Islet precursor cell (in vitro differentiated cells): Measurements from ENCODE around the gene MRM2.

Experiments
- DNase-seq: peaks from one replicate; pipeline ENCODE4 v3.0.0-alpha.2; 2018

The MRM2 gene

DNA sequence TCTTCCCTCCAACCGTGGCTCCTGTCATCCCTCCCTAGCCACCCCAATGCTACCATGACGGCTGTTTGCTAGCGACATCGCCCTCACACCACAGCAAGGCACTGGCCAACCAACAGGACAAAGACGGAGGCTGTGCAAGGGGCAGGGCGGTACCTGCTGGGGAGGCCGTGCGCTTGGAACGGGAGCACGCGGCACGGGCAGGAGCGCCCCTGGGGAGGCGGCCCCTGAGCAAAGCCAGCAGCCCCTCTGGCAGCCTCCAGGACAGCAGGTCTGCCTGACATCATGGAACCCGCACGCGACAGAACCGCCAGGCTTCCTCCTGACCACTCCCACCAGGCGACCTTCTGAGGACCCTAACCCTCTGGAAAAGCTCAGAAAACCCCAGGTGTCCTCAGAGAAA is 22.0 kb downstream of the MRM2 start:
- DNase-seq: no peak

DNA sequence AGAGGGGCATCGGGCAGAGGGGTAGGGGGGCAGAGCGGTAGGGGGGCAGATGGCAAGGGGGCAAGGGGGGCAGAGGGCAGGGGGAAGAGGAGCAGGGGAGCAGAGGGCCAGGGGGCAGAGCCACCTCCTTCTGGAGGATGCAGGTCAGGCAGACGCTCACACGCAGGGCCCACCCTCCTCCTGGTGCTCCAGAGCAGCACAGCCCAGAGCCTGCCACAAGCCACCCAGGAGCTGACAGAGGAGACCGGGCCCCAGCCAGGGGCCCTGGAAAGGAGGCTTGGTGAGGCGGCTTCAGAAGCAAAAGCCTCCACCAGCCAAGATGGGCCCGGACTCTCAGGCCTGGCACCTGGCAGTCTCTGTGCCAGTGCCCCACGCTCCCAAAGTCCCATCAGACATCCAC is 22.4 kb downstream of the MRM2 start:
- no peak for DNase-seq

DNA sequence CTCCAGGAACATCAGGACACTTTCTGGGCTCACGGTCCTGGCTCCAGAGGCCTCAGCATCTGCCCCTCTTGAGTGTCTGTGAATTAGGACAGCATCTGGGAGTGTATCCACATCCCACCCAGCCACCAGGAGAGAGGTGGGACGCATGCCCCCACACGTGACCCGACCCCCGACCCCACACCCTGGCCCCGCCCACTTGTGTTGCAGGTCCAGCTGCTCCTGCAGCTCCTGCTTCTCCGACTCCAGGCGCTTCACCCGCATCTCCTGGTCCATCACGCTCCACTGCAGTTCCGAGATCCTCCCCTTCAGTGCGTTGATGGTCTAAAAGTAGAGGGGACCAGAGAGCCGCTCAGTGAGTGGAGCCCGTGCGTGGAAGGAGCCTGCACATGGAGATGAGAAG is 22.9 kb downstream of the MRM2 start:
- no peak for DNase-seq

DNA sequence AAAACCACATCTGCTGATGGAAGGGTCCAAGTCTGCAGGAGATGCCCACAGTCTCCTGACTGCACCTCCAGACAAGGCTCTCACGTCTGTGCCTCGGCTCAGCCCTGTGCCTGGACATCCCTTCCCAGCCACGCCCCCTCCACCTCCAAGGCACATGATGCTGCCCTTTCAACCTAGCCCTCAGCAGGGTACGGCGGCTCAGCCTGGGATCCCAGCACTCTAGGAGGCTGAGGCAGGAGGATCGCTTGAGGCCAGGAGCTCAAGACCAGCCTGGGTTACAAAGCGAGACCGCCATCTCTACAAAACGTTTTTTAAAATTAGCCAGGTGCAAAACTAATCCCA is 23.6 kb downstream of the MRM2 start:
- no peak for DNase-seq

DNA sequence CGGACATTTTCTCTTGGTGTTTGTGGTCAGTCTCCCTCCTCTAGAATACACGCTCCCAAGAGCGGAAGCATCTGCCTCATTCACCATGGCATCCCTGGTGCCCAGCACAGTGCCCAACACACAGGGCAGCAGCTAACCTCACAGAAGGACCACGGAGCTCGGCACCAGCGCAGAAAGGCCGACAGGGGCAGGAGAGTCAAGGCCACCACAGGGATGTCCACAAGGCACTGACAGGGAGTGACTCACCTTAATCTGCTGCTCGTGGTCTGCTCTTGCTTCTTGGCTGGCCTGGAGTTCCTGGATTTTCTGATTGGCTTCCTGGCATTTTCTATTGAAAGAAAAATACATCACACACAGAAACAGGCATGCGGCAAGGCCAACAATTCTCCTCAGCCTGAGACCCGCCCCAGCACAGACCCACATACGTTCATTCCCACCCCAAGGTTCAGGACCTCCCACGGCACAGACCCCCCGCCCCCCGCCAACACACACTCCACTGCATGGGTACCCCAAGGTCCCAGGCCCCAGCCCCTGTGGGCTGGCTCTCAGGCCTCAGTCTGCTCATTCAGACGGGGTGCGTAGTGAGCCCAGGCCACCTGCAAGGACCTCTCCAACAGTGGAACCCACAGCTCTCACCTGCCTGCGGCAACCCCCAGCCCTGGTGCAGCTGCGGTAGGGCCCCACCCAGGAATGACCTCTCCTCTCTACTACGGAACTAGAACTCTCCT is 24.1 kb downstream of the MRM2 start:
- no peak for DNase-seq

DNA sequence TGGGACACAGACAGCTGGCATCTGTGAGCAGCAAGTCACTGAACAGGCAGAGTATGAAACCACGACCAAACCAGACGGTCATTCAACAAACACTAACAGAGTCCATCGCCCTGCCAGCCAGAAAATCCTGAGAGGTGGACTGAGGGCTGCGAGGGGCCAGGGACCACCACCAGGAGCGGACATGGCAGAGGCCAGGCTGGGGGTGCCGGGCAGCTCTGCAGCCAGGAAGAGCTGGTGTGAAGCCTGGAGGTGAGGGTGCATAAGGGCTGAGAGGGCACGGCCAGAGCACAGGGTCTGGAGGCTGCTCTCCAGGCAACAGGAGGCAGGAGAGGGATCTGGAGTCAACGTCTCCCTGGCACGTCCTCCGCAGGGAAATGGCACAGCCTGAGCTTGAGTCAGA is 24.8 kb downstream of the MRM2 start:
- no peak for DNase-seq

DNA sequence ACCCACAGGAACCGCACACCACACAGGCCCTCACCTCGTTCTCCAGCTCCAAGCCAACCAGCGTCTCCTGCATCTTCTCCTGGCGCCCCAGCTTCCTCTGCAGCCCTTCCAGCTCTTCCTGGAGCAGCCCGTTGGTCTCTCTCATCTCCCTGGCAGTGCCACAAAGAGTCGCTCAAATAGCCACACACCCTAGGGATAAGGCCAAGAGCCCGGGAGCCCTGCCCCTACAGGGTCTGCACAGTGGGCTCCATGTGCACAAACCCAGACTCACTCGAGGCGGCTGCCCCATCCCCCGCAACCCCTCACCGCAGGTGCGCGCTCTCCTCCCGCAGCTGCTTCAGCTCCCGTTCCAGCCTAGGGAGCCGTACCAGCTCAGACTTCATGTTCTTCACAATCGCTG is 26.2 kb downstream of the MRM2 start:
- no peak for DNase-seq

DNA sequence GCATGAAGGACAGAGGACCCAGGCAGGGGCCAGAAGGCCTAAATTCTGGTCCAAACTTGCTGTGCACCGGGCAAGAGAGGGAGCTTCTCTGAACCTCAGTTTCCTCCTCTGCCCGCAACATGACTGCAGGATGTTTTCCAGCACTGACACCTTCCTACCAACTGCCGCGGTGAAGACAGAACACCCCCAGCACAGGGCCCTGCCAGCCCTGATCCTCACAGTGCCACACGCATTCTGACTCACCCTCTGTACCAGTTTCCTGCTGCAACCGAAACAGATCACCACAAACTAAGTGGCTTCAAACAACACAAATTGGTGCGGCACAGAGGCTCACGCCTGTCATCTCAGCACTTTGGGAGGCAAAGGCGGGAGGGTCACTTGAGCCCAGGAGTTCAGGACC is 27.4 kb downstream of the MRM2 start:
- no peak for DNase-seq

DNA sequence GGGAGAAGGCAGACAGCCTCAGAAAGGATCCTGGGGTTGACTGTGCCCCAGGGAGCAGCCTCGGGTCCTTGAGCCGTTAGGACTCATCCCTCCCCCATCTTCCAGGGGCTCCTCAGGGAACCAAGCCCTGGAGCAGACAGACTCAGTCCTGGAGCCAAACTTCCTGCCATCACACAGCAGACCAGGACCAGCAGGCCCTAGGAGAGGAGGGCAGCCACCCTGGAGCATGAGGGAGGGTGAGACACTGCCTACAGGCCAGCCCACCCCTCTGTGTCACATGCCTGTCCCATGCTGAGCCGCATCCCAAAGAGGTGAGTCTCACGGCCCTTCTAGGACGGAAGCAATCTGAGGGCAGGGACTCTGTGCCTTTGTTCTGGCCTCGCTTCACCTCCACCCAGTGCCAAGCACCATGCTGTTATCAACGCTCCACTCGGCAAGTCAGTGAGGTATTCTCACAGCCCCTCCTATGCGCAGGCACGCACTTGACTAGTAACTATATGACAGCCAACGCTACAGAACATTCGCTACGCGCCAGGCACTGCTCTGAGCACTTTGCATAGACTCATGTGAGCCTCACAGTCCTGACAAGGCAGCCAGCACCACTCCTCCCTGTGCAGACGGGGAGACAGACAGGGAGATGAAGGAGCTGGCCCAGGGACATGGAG is 28.3 kb downstream of the MRM2 start:
- DNase-seq: no peak

DNA sequence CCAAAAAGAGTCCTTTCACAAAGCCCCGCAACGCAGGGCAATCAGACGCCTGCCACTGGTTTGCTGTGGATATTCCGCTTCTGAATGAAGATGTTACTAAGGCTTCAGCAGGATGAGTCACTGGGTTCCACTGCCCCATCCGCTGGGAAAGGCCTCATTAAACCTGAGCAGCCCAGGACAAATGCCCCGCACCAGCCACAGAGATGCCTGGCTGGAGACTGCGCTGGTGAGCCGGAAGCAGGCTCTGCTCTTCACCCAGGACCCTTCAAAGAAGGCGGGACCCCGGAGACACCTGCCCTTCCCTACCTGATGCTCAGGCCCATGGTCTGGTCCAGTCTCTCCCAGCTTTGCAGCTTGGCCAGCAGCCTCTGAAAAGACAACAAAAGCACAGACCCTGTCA is 29.1 kb downstream of the MRM2 start:
- no peak for DNase-seq

DNA sequence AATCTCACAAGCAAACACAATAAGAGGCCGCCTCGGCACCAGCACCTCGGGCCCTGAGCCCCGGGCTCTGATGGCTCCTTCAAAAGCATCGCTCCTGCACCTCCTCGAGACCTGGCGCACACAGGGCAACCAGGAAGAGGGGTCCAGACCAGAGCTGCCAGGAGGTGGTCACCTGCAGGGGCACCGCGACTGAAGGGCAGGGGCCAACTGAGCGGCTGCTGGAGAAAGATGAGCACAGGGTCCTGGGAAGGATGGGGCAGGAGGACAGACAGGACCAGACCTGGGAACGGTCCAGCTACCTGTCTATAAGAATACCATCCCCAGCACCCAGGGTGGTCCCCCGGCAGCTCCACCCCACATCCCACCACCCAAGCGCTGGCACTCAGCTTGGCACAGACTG is 30.1 kb downstream of the MRM2 start:
- no peak for DNase-seq

DNA sequence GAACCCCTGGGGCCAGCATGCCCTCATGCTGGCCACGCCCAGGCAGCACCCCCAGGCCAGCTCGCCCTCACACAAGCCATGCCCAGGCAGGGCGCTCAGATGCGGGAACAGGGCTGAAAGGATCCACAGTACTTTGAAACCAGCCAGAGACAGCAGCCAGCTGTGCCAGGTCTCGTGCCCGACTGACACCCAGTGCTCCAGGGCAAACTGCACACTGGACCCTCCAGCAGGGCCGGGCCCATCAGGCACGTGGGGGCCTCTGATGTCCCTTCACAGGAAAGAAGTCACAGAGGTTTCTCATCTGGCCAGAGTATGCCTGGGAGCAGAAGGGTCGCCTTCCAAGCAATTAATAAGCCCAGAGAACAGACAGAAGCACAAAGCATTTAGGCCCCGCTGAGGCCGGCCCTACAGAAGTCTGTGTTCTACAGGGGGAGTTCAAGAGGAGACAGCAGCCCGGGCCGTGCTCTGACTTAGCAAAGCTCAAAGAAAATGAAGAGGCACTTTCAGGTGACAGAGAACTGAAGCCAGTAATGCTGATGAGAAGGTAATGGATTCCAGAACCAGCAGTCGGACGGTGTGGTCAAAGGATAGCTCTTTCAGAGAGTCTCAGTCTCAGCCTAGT is 30.6 kb downstream of the MRM2 start:
- DNase-seq: no peak

DNA sequence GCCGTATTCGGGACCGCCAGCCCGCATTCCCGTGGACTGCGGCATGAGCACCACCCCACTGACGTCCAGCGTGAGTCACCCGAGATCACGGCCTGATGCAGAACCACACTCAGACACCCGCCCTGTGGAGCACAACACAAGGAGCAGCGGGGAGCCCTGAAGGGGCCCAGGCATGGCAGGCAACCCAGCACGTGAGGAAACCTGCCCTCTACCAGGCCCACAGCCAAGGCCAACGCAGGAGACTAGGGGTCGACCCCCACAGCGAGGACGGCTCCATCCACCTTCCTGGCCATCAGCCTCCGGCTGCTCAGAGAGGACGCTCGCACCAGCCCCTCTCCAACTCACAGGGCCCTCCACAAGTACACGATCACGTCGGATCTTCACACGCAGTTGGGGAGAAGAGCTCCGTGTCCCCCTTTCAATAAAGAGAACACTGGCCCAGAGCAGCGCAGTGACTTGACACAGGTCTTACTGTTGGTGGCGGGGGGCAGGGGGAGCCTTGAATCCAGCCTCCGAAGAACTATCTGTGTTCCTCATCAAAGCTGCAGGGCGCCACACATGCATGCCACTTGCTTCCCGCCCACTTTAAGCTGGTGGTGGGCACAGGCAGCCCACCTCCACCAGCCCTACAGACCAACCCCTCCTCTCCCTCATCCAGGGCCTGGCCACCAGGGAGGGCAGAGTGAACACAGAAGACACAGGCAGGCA is 31.3 kb downstream of the MRM2 start:
- no peak for DNase-seq

DNA sequence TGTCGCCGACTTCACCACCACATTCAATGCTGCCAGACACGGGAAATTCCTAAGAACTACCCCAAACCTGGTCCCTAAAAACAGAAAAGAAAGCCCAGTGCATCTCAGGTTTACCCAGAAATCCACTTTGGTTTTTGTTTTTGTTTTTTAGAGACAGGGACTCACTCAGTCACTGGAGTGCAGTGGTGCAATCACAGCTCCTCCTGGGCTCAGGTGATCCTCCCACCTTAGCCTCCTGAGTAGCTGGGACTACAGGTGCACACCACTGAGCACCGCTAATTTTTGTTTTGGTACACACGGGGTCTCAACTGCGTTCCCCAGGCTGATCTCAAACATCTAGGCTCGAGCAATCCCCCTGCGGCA is 32.1 kb downstream of the MRM2 start:
- DNase-seq: no peak

DNA sequence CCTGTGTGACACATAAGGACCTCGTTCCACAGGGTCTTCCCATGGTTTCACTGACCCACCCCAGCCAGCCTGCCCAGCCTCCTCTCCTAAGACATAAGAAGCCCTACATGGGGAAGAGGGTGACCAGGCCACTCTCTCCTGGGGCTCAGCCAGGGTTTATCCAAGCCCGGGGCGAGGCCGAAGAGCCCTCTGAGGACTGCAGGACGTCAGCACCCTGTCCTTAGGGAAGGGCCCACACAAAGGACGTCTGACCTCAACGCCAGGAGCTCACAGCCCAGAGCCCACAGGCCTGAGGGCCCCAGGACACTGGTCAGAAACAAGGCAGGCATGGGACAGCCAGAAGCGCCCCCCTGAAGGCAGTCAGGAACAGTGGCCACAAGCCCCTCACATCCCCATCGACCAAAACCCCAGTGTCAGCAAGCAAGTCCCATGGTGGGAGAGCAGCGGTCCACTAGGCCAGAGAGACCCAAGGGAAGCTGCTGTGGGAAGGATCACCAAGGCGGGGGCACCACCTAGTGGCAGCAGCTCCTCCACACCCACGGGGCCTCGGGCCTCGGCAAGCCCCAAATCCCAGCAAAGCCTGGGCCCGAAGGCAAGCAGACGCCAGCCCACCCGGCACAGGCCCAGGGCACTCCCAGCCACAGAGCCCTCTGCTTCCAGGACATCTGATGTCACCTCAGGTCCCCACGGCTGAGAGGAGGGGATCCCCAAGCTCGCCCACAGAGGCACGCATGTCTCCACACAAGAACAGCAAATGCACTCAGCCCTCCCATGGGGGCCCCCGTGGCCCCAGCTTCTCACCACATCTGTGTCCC is 32.7 kb downstream of the MRM2 start:
- peak; percentile 81 for DNase-seq

DNA sequence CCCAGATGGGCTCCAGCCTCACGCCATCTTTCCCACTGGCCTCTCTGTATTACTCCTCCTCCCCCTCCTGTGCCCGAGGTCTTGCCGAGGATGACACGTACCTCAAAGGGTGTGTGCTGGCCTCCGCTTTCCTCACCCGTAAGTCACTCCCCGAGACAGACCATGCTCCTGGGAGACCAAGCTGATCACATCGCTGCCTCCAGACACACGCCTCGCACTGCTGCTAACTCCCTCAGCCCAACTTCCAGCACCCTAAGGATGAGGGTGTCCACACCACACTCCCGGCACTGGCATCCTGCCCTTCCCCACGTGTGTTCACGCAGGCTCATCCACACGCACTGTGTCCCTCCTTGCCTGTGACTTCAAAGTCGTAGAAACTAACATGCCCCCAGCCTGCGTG is 33.3 kb downstream of the MRM2 start:
- no peak for DNase-seq

DNA sequence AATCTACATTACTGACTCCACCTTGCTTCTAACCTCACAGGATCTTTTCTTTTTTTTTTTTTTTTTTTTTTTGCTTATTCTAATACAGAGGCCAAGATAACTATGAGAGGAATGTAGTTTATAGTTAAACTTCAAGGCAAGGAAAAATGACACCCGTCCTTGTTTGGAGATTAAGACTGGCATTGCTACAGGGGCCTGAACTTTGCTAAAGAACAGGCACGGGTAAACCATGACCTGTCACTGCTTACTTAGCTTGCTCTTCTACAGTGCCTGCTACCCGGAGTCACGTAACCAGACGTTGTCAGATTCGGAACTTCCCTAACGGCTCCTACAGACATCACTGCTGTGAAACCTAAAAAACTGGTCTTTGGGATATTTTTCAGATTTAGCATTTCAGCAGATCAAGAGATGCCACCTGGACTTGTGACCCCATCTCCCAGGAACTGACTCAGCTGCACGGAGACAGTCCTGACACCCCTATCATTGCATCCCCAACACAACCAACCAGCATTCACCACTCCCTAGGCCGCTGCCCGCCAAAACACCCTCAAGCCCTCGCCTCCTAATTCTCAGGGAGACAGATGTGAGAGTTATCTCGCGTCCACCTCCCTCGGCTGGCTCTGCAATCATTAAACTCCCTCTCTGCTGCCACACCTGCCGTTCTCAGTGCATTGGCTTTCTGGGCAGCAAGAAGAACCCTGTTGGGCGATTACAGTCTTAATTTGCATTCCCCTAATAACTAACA is 36.8 kb downstream of the MRM2 start:
- no peak for DNase-seq

DNA sequence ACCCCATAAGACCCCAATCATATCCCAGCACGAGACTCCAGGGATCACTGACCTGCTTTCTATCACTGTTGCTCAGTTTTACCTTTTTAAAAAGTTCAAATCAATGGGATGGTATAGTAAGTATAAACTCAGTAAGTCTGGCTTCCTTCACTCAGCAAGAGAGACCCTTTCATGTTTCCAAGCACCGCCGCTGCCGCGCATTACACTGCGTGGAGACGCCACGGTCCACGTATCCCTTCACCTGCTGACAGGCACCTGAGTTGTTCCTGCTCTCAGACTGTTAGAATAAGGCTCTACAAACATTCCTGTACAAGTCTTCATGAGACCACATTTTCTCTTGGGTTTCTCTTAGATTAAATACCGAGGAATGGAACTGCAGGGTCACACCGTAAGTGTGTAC is 37.6 kb downstream of the MRM2 start:
- DNase-seq: no peak

DNA sequence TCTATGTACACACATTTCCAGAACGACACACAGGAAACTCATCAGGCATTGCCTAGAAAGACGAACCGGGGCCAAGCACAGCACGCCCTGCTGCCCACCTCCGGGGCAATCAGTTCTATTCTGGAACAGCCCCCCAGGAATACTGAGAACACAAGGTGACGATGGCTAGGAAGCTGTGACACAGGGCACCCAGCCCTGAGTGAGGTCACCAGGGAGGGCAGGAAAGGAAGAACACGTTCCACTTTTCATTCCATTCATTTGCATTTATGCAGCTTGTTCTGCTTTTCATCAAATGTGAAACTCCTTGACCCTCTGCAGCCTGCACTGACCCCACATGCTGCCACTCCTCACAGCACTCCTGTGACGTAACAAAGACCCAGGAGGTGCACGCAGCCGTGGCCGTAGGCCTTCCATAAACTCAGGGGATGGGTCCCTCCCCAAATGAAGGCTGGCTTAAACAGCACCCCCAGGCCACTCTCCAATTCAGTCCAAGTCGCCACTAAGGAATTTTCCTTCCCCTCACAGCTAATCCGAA is 38.2 kb downstream of the MRM2 start:
- peak; percentile 76 for DNase-seq

DNA sequence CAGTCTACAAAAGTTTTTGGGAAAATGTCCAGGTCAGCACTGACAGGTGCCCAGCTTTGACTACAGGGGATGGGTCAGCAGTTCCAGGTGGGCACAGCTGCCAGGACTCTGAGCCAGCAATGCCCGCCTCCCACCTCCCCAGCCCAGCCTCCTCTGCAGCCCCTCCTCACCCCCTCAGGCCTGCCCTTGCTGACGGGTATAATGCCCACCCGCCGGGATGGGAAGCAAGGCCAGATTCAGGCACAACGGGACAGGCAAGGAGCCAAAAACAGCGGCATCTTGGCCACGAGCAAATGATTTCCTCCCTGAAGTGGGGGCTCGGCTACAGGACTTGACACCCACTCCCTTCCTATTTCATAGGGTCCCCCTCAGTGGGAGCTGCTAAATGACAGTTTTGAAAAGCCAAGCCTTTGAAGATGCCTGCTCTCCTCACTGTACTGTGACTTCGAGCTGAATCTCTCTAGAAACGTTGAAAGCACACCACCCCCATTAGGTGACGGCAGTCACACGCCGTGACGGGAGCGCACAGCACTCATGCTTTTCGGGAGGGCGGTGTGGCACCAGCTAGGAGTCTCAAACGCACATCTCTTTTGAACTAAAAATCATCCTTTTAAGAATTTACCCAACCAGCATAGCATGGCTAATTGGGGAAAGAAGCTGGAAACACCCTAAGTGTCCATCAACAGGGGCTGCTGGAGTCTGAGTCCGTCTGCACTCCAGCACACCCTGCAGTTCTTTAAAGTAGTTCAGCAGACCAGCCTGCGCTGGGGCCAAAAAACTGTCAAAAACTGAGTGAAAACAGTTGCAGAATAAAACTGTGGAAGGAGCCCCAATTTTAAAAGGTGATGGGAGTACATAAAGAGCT is 38.9 kb downstream of the MRM2 start:
- DNase-seq: peak; percentile 47

DNA sequence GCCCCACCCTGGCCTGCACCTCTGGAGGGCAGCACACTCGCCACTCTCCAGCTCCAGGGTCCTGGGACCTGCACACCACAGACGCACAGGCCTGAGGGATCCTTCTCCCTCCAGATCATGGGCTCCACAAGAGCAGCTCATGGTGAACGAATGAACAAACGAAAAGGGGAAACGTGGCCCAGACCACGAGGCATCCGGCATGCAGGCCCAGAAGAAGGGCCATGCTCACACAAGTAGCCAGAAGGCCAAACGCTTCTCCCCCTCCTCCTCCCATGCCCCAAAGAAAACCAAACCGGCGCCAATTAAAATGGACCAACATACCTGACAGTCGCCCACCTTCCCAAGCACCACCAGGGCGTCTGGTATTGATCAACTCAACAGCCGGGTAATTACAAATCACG is 39.6 kb downstream of the MRM2 start:
- DNase-seq: no peak
